GM23338 (cell line): ENCODE results near the gene PYGO2. TPM values are rescaled to one million over a fixed set of nuclear protein-coding genes. Genes with fewer than 3 reads are reported as not detected.

ENCODE experiments used
- ATAC-seq: fragments of 200-7000 bp; cut with Tn5 transposase; 3 replicates; pipeline ENCODE4 v1.9.1; 2020
- DNase-seq: peaks from one replicate; pipeline ENCODE4 v3.0.0-alpha.2; 2015; ENCODE audit warnings: low spot score
- H2AFZ ChIP-seq: fragments of 200-600 bp; sonication (generic); 2 replicates; pipeline ENCODE4 v1.8.0; 2016; ENCODE audit warnings: antibody characterized with exemption, mild to moderate bottlenecking, moderate library complexity
- H3F3A ChIP-seq: fragments of 200-600 bp; sonication (generic); replicated peaks from 2 replicates; pipeline ENCODE4 v1.8.0; 2017; ENCODE audit warnings: antibody characterized with exemption, mixed run types, low read depth
- H3K27ac ChIP-seq: fragments of 200-600 bp; sonication (generic); 2 replicates; pipeline ENCODE4 v1.6.1; 2016; ENCODE audit warnings: low read depth
- H3K27me3 ChIP-seq: fragments of 200-600 bp; sonication (generic); 2 replicates; pipeline ENCODE4 v1.8.0; 2016; ENCODE audit warnings: mild to moderate bottlenecking, mixed run types, moderate library complexity; ENCODE audit not compliant: insufficient read depth
- H3K36me3 ChIP-seq: fragments of 200-600 bp; sonication (generic); 2 replicates; pipeline ENCODE4 v1.8.0; 2016; ENCODE audit warnings: mild to moderate bottlenecking; ENCODE audit not compliant: insufficient read depth
- H3K4me1 ChIP-seq: fragments of 200-600 bp; sonication (generic); 2 replicates; pipeline ENCODE4 v1.8.0; 2016; ENCODE audit warnings: mild to moderate bottlenecking, moderate library complexity; ENCODE audit not compliant: insufficient read depth
- H3K4me2 ChIP-seq: fragments of 200-600 bp; sonication (generic); 2 replicates; pipeline ENCODE4 v1.7.1; 2017; ENCODE audit warnings: mixed run types
- H3K4me3 ChIP-seq: fragments of 200-600 bp; sonication (generic); 2 replicates; pipeline ENCODE4 v1.6.1; 2016; ENCODE audit warnings: mixed run types
- H3K79me2 ChIP-seq: fragments of 200-600 bp; sonication (generic); replicated peaks from 2 replicates; pipeline ENCODE4 v1.8.0; 2017; ENCODE audit warnings: mild to moderate bottlenecking; ENCODE audit not compliant: insufficient read depth
- H3K9me2 ChIP-seq: fragments of 200-600 bp; sonication (generic); 2 replicates; pipeline ENCODE4 v1.8.0; 2017; ENCODE audit not compliant: insufficient read depth
- H4K20me1 ChIP-seq: fragments of 200-600 bp; sonication (generic); replicated peaks from 2 replicates; pipeline ENCODE4 v1.8.0; 2017; ENCODE audit warnings: mild to moderate bottlenecking; ENCODE audit not compliant: insufficient read depth
- H3K27ac Mint-ChIP-seq: 2 replicates; pipeline ENCODE4 v1.8.0; 2020; ENCODE audit warnings: inconsistent platforms, mild to moderate bottlenecking, moderate library complexity, mixed read lengths
- H3K27me3 Mint-ChIP-seq: 3 replicates; pipeline ENCODE4 v1.8.0; 2022; ENCODE audit warnings: low read depth, mild to moderate bottlenecking, moderate library complexity, mixed read lengths, inconsistent platforms; ENCODE audit not compliant: insufficient read depth, poor library complexity
- H3K36me3 Mint-ChIP-seq: 3 replicates; pipeline ENCODE4 v1.8.0; 2021; ENCODE audit warnings: low read depth, mild to moderate bottlenecking, inconsistent platforms, moderate library complexity, mixed read lengths
- H3K4me1 Mint-ChIP-seq: 3 replicates; pipeline ENCODE4 v1.8.0; 2020; ENCODE audit warnings: mild to moderate bottlenecking, inconsistent platforms, mixed read lengths
- H3K4me3 Mint-ChIP-seq: 3 replicates; pipeline ENCODE4 v1.8.0; 2021; ENCODE audit warnings: moderate library complexity, mild to moderate bottlenecking, inconsistent platforms, mixed read lengths
- H3K9me3 Mint-ChIP-seq: 3 replicates; pipeline ENCODE4 v1.8.0; 2020; ENCODE audit warnings: moderate library complexity, mild to moderate bottlenecking, inconsistent platforms, mixed read lengths
- CTCF ChIP-seq, 2 experiments: fragments of 200-600 bp in 1 of 2; sonication (generic) in 1 of 2; conservative IDR thresholded peaks; 2 replicates each; pipeline versions ENCODE4 v1.5.1 to v1.6.1; 2016 to 2017; ENCODE audit warnings: antibody characterized with exemption in 2 of 2, low read depth in 2 of 2, mild to moderate bottlenecking in 2 of 2, moderate library complexity in 1 of 2
- ETS1 ChIP-seq: IDR thresholded peaks from 2 replicates; pipeline ENCODE4 v1.6.1; 2016; ENCODE audit warnings: antibody characterized with exemption
- POLR2AphosphoS5 ChIP-seq: IDR thresholded peaks from 2 replicates; pipeline ENCODE4 v1.6.1; 2016; ENCODE audit warnings: antibody characterized with exemption, low read depth
- ZNF114 ChIP-seq: fragments of 250-450 bp; sonication (Bioruptor Pico); IDR thresholded peaks from 2 replicates; pipeline ENCODE4 v1.5.0; 2020; ENCODE audit warnings: mild to moderate bottlenecking, moderate library complexity
- ZNF462 ChIP-seq: fragments of 250-450 bp; sonication (Bioruptor Pico); IDR thresholded peaks from 2 replicates; pipeline ENCODE4 v1.5.0; 2020; ENCODE audit warnings: mild to moderate bottlenecking, moderate library complexity
- polyA plus RNA-seq: library from polyadenylated mRNA; unstranded; fragments of >200 nt; fragmentation: Nextera tagmentation; extraction: Ambion mirVana; gene quantifications from 2 replicates; pipeline ENCODE4 v1.2.1, GENCODE V29; 2016
- total RNA-seq: library from RNA; depleted of rRNA; stranded (reverse); fragments of >200 nt; shearing (Covaris generic); gene quantifications from 2 replicates; pipeline ENCODE4 v1.2.3, GENCODE V29; 2014

The PYGO2 gene
- total and polyA plus RNA-seq, 2 experiments from 2014 or later = 11.0 to 29.0 TPM

GRCh38 chr1:154998818-154999570, 37.4 kb upstream of the PYGO2 start (continued):
- TF ChIP-seq ZNF462 (no peak), POLR2AphosphoS5 (0 out of 2 replicates have a peak, but pooled peaks have one; percentile 15), CTCF (conservative IDR thresholded peaks at IDR 0.05; ENCODE audit: low read depth in 2 of 2) (peak; percentile 91 to 97), ZNF114 (no peak)

GRCh38 chr1:154998201-154998780, 36.7 kb upstream of the PYGO2 start:
- Histone ChIP-seq H3K36me3 (no peaks in the 10 kb centered on the region), H3K4me3 (no peak overlapping the region), H2AFZ (no peak overlapping the region), H3K79me2 (peaks cover 5% of the 10 kb centered on the region; the same call in 1 of the 2 replicates), H4K20me1 (no peaks in the 10 kb centered on the region), H3K27ac (no peak overlapping the region), H3K4me2 (peak overlapping the region; percentile 82; the same call in 1 of the 2 replicates), H3K27me3 (no peaks in the 10 kb centered on the region), H3K4me1 (peaks cover 5% of the 10 kb centered on the region; the same call in 1 of the 2 replicates), H3F3A (peaks cover 19% of the 10 kb centered on the region), H3K9me2 (no peaks in the 10 kb centered on the region)
- peak overlapping the region; percentile 45 for H3K4me3 Mint-ChIP-seq
- TF ChIP-seq CTCF (conservative IDR thresholded peaks at IDR 0.05; ENCODE audit: low read depth in 2 of 2) = peak; percentile 50 to 67
- TF ChIP-seq ETS1 = no peak
- H3K27me3 Mint-ChIP-seq = peaks cover 21% of the 10 kb centered on the region
- ATAC-seq = no peak
- no peak overlapping the region for H3K27ac Mint-ChIP-seq
- no peaks in the 10 kb centered on the region for H3K36me3 Mint-ChIP-seq
- peaks cover 22% of the 10 kb centered on the region for H3K4me1 Mint-ChIP-seq
- DNase-seq = peak; percentile 40
- H3K9me3 Mint-ChIP-seq = no peaks in the 10 kb centered on the region
